ENCODE results near the gene APBA2. TPM values are rescaled to one million over a fixed set of nuclear protein-coding genes. Genes with fewer than 3 reads are reported as not detected.

The APBA2 gene
- total RNA-seq, 1 donor from 2014 or later = 19.6 TPM

DNA sequence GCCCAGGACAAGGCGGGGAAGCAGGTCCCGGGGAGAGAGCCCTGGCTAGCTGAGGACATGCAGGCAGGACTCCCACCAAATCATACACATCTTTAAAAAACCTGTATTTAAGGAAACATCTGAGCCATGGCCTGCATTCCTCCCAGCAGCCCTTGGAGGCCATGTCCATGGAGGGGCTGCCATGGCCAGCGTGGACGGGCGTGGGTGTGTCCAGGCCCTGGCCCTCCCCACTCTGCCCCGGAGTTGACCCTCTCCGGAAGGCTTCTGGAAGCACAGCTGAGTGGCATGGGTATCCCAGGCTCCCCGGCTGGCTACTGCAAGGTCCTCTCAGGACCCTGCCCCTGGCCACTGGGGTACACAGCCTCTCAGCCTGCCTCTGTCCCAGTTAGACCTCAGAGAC is 234.1 kb downstream of the APBA2 start:
- intact Hi-C loops (cut with DNase I) = no loop called here
- no peak for TF ChIP-seq POLR2A (IDR thresholded peaks at IDR 0.05)
- TF ChIP-seq, protein P1, sequence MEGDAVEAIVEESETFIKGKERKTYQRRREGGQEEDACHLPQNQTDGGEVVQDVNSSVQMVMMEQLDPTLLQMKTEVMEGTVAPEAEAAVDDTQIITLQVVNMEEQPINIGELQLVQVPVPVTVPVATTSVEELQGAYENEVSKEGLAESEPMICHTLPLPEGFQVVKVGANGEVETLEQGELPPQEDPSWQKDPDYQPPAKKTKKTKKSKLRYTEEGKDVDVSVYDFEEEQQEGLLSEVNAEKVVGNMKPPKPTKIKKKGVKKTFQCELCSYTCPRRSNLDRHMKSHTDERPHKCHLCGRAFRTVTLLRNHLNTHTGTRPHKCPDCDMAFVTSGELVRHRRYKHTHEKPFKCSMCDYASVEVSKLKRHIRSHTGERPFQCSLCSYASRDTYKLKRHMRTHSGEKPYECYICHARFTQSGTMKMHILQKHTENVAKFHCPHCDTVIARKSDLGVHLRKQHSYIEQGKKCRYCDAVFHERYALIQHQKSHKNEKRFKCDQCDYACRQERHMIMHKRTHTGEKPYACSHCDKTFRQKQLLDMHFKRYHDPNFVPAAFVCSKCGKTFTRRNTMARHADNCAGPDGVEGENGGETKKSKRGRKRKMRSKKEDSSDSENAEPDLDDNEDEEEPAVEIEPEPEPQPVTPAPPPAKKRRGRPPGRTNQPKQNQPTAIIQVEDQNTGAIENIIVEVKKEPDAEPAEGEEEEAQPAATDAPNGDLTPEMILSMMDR (IDR thresholded peaks at IDR 0.05) = no peak
- no peaks in the 10 kb centered on the region for H3K9me3 ChIP-seq
- no peak for DNase-seq (ENCODE audit: extremely low spot score in 2 of 2)
- H3K27ac ChIP-seq = no peak overlapping the region
- H3K36me3 ChIP-seq = no peaks in the 10 kb centered on the region
- H3K4me3 ChIP-seq = no peak overlapping the region
- H3K4me1 ChIP-seq = peaks cover 10% of the 10 kb centered on the region
- H3K27me3 ChIP-seq = no peaks in the 10 kb centered on the region

DNA sequence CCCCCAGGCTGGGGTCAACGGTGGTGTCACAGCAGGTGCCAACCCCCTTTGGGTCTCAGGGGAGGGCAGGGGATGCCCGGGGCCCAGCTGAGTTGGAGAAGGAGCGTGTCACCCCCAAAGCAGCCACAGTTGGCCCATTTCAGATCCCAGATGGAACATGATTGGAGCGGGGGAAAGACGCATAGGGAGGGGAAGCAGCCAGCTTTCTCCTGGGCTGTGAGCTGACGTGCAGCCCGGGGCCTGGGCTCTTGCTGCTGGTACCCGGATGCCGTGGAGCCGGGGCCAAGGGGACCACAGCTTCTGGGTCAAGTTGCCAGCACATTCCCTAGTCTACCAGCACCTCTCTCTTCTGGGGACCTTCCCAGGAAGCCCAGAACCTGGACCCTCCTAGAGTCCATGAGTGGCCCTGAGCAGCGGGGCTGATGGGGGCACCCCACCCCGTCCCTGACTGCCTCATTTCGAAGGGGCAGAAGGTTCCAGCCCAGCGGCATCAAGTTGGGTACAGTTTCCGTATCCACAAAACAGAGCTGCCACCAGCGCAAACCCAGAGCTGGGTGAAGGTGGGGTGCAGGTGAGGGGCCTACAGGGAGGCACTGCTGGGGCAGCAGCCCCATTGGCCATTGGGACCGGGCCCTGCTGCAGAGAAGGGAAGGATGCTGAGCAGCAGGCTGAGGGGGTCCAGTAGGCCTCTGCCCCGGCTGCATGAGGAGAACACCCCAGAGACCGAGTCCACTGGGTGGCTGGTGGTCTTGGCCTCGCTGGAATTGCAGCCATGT is 235.0 kb downstream of the APBA2 start:
- intact Hi-C loops (cut with DNase I) = no loop called here
- DNase-seq (ENCODE audit: extremely low spot score in 2 of 2) = no peak
- Histone ChIP-seq H3K4me3 (no peak overlapping the region), H3K27ac (no peak overlapping the region), H3K27me3 (no peaks in the 10 kb centered on the region), H3K36me3 (no peaks in the 10 kb centered on the region), H3K9me3 (no peaks in the 10 kb centered on the region), H3K4me1 (peaks cover under 1% of the 10 kb centered on the region)
- TF ChIP-seq POLR2AphosphoS5 (IDR thresholded peaks at IDR 0.05; ENCODE audit: insufficient read depth in 1 of 2, low read depth in 1 of 2) (no peak), POLR2A (IDR thresholded peaks at IDR 0.05) (no peak)
- TF ChIP-seq, protein P1 (IDR thresholded peaks at IDR 0.05) = no peak

DNA sequence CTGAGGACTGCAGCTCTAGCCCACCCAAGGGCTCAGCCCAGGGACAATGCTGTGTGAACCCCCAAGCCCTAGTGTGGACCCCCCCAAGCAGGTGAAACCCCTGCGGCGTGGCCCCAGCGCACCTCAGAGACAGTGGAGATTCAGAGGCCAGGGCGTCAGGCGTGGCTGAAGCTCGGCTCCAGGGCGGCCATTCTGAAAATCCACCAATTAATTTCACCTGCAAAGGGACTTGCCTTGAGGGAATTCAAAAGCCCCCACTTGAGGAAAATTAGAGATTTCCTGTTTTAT is 235.5 kb downstream of the APBA2 start:
- Histone ChIP-seq H3K9me3 (no peaks in the 10 kb centered on the region), H3K4me3 (no peak overlapping the region), H3K27me3 (no peaks in the 10 kb centered on the region), H3K4me1 (no peaks in the 10 kb centered on the region), H3K36me3 (no peaks in the 10 kb centered on the region), H3K27ac (no peak overlapping the region)
- no peak for DNase-seq (ENCODE audit: extremely low spot score in 2 of 2)
- intact Hi-C loops (cut with DNase I) = no loop called here
- TF ChIP-seq, protein P1 (IDR thresholded peaks at IDR 0.05) = no peak
- TF ChIP-seq POLR2AphosphoS5 (IDR thresholded peaks at IDR 0.05; ENCODE audit: insufficient read depth in 1 of 2, low read depth in 1 of 2) = no peak
- TF ChIP-seq POLR2A (IDR thresholded peaks at IDR 0.05) = no peak

DNA sequence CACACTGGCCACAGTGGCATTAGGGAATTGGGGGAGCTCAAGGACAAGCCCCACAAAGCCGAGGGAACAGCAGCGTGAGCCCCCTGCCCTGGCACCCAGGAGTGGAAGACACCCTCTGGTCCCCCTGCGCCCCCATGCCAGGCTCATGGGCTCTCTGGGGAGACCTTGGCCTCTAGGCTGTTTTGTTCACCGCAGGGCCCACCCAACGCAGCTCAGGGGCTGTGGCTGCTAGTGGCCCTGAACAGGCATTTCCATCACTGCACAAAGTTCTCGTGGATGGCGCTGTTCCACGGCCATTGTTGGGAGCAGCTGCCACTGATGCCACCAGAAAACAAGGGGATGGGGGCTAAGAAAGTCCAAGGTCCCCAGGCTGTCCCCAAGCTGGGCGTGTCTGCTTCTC is 236.1 kb downstream of the APBA2 start:
- no peaks in the 10 kb centered on the region for H3K4me1 ChIP-seq
- no peak overlapping the region for H3K4me3 ChIP-seq
- DNase-seq (ENCODE audit: extremely low spot score in 2 of 2) = no peak
- H3K36me3 ChIP-seq = no peaks in the 10 kb centered on the region
- H3K9me3 ChIP-seq = no peaks in the 10 kb centered on the region
- no peak overlapping the region for H3K27ac ChIP-seq
- no peaks in the 10 kb centered on the region for H3K27me3 ChIP-seq
- TF ChIP-seq POLR2AphosphoS5 (IDR thresholded peaks at IDR 0.05; ENCODE audit: insufficient read depth in 1 of 2, low read depth in 1 of 2) = no peak
- no peak for TF ChIP-seq POLR2A (IDR thresholded peaks at IDR 0.05)
- TF ChIP-seq, protein P1 (IDR thresholded peaks at IDR 0.05) = no peak
- intact Hi-C loops (cut with DNase I) = no loop called here

DNA sequence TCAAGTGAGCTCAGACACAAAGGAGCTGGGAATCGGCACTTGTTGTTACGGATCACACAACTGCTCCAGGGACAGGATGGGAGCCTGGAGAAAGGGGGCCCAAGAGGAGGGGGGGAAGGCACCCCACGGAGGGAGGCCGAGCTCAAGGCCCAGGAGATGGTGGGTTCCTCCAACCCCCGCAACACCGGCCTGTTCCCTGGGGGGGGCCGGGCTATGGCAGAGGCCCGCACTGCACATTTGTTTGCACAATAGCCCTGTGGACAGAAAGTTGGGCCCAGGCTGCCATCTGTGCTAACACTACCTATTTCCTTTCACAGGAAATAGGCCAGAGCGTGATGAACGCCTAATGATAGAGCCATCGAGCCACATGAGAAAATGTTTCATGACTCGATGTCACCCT is 236.7 kb downstream of the APBA2 start:
- no peaks in the 10 kb centered on the region for H3K9me3 ChIP-seq
- no peak overlapping the region for H3K4me3 ChIP-seq
- DNase-seq (ENCODE audit: extremely low spot score in 2 of 2) = no peak
- H3K27me3 ChIP-seq = no peaks in the 10 kb centered on the region
- no peak overlapping the region for H3K27ac ChIP-seq
- H3K36me3 ChIP-seq = no peaks in the 10 kb centered on the region
- TF ChIP-seq POLR2AphosphoS5 (IDR thresholded peaks at IDR 0.05; ENCODE audit: insufficient read depth in 1 of 2, low read depth in 1 of 2) (no peak), POLR2A (IDR thresholded peaks at IDR 0.05) (no peak)
- TF ChIP-seq, protein P1 (IDR thresholded peaks at IDR 0.05) = no peak
- intact Hi-C loops (cut with DNase I) = no loop called here
- no peaks in the 10 kb centered on the region for H3K4me1 ChIP-seq
